GM19099 (cell line): ENCODE results near the gene UNC13D.

ENCODE experiments used
- POLR2A ChIP-seq: IDR thresholded peaks from 3 replicates; pipeline ENCODE4 v1.6.1; 2011; ENCODE audit warnings: low read depth; ENCODE audit not compliant: insufficient read length; ENCODE audit errors: extremely low read depth

The UNC13D gene

GRCh38 chr17:75821552-75821951, 22.7 kb downstream of the UNC13D start:
- TF ChIP-seq POLR2A, result no peak

DNA sequence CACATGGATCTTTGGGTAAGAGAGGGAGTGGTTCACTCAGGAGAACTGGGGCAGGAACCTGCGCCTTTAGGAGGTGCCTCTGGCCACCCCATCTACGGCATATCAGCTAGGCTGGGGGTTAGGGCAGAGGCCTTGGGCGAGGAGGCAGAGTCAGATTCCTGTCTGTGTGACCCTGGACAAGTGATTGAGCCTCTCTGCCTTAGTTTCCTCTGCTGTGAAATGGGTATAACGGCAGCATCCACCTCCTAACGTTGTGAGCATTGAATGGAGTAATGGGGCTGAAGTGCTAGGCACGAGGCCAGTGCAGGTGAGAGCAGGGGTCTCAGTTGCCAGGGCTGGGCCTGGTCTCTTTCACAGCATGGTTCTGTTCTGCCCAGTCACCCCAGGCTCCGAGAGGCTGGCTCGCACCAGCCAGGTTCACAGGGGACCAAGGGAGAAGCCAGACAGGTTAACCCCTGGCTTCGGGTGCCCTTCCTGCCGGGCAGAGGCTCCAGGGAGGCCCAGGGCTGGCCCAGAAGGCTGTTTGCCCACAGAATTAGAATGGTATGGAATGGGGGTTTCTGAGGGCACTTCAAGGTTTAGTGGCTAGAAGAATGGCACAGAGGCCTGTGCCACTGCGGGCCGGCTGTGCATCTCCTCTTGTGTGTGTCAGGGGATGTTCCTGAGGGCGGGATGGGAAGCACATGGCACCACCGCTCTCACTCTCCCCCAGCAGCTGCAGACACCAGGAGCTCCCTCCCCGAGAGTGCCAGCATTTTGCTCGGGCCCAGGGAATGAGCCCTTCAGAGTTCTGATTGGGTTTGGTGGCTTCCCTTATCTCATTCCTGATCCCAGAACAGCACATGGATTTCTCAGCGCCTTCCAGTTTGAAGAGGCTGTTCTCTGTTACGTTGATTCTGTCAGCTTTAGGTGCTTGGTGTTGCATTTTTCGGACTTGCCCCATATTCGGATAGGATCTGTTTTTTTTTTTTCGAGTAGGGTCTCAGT, 23.8 kb downstream of the UNC13D start:
- no peak for TF ChIP-seq POLR2A

DNA sequence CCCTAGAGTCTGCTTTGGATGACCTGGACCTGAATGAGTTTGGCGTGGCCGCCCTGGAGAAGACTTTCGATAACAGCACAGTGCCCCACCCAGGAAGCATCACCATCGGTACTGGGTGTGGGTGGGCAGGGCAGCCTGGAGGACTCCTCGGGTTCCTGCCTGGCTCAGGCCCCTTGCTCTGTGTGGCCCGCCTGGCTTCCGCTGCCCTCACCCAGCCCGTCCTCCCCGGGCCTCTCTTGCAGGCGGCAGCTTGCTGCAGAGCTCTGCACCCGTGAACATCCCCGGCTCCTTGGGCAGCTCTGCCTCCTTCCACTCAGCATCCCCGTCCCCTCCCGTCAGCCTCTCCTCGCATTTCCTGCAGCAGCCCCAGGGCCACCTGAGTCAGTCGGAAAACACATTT, 24.5 kb downstream of the UNC13D start:
- TF ChIP-seq POLR2A, result no peak

DNA sequence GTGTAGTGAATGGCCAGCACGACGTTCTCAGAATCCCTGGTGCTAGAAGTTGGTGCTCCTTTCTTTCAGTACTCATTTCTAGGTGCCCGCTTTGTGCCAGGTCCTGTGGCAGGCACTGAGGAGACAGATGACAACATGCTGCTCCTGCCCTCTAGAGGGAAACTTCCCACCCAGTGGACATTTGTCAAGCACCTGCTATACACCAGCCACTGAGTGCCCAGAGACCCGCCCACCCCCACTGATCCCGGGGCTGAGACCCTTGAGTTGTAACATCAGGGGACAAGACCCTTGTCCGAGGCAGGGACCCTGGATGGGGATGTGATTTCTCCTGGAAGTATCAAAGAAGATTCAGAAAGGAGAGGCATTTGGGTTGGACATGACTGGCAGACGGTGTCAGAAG, 25.1 kb downstream of the UNC13D start:
- no peak for TF ChIP-seq POLR2A

GRCh38 chr17:75818326-75818885, 25.8 kb downstream of the UNC13D start:
- TF ChIP-seq POLR2A, result no peak

- TF ChIP-seq POLR2A, result no peak
These were observed 26.6 kb downstream of the UNC13D start for GRCh38 chr17:75817571-75817970.

- no peak for TF ChIP-seq POLR2A
These were observed 27.5 kb downstream of the UNC13D start for GRCh38 chr17:75816693-75817092.

- TF ChIP-seq POLR2A, result no peak
These were observed 28.8 kb downstream of the UNC13D start for GRCh38 chr17:75815399-75815798.

- TF ChIP-seq POLR2A, result no peak
These were observed 29.3 kb downstream of the UNC13D start for GRCh38 chr17:75814900-75815373.

GRCh38 chr17:75814021-75814395, 30.2 kb downstream of the UNC13D start:
- TF ChIP-seq POLR2A, result no peak

- no peak for TF ChIP-seq POLR2A
These were observed 30.9 kb downstream of the UNC13D start for GRCh38 chr17:75813081-75814020.

DNA sequence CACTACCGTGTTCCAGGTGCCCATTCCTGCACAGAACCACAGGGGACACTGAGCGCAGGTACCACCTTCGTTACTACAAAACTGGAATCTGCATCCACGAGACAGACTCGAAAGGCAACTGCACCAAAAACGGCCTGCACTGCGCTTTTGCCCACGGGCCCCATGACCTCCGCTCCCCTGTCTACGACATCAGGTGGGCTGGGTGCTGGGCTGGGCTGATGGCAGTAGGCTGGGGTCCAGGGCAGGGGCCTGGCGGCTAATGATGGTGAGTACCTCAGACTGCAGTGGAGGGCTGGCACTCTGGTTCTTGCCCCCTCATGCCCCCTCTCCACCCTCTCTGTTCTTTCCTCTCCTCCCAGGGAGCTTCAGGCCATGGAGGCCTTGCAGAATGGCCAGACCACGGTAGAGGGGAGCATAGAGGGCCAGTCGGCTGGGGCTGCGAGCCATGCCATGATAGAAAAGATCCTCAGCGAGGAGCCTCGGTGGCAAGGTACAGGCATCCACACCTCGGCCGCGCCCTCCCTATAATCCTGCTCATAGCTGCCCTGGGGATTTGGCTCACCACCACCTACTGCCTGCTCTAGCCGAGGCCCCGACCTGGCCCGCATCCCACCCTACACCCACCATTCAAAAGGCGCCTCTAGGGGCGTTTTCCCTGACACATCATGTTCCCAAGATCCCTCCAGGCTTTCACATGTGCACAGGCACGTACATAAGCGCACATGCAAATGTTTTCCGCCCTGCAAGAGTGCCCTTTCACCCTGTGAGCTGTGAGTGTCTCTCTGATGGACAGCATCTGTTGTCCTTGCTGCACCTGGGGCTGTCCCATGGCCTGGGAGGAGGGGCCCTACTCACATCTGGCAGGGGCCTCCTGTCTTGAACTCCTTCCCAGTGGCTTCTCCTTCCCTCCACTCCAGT, 31.8 kb downstream of the UNC13D start:
- TF ChIP-seq POLR2A, result no peak

DNA sequence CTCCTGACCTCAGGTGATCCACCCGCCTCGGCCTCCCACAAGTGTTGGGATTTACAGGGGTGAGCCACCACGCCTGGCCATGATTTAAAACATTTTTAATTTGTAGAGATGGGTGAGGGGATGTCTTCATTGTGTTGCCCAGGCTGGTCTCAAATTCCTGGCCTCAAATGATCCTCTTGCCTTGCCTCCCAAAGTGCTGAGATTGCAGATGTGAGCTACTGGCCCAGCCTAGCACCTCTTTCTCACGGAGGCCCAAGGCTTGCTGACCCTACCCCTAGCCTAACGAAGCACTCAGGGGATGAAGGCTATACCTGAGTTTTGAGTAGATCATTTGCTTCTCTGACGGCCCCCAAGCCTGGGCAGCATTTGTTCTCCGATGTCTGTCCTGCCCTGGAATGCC, 33.0 kb downstream of the UNC13D start:
- no peak for TF ChIP-seq POLR2A

GRCh38 chr17:75810216-75810615, 34.0 kb downstream of the UNC13D start:
- no peak for TF ChIP-seq POLR2A
